Activated CD4-positive, alpha-beta T cell treated with anti-CD3 and anti-CD28 coated beads for 1 hour (primary cell): ENCODE data around the gene RRP12.
"Not testable (repeated sequence)": the region's sequence is repeated elsewhere in the genome, so short reads cannot be mapped to it uniquely, and the experiment has no call there.

Experiments used
- DNase-seq: peaks from one replicate; pipeline ENCODE4 v3.0.0-alpha.2; 2020

The RRP12 gene

DNA sequence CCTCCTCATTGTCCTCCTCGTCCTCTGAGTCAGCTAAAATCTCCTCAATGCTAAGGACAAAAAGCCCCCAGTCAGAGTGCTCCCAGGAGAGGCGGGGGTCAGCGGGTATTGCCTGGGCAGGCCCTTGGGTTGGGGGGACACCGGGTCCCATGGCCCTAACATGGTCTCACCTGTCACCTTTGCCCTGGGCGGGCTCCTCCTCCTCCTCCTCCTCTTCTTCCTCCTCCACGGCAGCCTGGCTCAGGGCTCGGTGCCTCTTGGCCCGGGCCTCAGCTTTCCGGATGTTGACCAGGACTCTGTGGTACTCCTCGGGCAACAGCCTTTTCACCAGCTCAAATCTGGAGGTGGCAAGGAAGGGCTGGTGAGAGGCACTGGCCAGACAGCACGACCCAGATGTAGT lies 34.6 kb downstream of the RRP12 start:
- DNase-seq: no peak

DNA sequence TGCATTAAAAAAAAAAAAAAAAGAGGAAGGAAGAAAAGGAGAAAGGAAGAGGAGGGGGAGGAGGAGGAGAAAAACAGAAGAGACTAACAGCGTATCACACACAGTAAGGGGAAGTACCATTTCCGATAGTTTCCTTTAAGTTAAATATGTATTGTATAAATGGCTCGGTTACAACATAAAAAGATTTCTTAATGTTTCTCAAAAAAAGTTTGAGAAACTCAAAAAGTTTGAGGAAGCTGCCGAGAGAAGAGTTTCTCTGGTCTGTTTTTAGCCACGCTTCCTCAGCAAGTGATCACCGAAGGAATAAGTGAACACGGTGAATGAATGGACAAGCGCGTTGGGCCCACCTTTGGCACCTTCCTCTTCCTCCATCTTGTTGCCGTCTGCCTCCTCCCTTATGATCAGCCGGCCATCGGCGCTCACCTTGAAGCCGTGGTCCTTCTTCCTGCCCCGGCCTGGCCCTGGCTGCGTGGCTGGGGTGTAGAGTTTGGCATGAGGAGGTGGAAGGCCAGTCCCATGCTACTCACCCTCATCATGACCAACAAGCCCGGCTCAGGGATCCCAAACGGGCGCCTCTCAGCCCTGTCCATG lies 35.3 kb downstream of the RRP12 start:
- no peak for DNase-seq

DNA sequence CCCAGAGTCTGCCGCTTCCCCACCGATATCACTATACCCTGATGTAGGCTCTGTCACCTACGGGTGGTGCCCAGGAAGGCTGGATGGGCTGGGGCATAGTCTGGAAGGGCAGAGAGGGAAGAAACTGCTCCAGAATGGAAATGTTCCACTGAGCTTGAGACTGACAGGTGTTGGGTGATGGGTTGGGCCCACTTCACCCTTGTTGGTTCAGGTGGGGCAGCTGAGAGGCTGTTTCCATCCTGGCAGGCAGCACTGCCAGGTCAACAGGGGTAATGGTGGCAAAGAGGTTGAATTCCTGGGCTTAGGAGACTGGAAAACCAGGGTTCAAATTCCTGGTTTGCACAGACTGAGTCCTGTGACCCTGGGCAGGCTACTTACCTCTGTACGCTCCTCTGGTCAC lies 38.1 kb downstream of the RRP12 start:
- DNase-seq: no peak

DNA sequence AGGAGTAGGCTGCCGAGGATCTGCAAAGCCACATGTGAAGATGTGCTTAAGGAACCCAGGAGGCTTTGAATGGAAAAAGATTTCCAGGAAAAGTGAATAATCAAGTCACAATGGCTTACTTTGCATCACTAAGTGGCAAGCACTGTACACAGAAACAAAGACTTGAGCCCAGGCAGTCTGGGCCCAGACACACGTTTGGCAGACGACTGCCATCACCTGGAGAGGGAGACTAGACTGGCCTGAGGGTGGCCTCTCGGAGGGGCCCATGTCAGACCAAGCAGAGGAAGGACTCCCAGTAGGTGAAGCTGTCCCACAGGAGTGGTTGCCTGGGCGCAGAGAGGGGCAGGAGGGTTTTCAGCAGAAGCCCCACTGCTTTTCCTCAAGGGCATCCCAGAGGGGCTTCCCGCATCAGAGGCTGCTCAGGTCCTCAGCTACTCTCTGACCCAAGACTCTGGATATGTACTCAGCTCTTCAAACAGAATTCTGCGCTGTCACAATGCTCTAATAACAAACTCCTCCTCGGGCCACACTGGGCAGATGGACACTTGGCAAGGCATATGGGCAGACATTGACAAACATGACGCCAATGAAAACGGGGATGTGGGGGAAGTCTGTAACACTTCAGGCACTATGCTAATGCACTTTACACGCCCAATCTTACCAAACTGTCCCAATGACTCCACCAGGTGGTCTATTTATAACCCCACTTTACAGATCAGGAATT lies 38.7 kb downstream of the RRP12 start:
- no peak for DNase-seq

DNA sequence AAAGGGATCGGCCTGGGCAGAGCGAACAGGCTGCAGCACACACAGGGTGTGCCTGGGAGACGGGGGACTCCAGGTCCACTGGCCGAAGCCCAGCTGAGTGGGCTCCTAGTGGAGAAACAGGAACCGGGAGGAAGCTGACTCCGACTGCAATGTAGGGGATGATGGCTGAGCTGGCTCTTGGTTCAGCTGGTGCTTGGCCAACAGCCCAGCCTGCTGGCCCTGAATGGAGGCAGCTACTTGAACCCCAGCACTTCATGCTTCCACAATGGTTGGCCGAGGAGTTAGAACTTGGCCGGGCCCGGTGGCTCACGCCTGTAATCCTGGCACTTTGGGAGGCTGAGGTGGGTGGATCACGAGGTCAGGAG lies 39.6 kb downstream of the RRP12 start:
- DNase-seq: no peak

DNA sequence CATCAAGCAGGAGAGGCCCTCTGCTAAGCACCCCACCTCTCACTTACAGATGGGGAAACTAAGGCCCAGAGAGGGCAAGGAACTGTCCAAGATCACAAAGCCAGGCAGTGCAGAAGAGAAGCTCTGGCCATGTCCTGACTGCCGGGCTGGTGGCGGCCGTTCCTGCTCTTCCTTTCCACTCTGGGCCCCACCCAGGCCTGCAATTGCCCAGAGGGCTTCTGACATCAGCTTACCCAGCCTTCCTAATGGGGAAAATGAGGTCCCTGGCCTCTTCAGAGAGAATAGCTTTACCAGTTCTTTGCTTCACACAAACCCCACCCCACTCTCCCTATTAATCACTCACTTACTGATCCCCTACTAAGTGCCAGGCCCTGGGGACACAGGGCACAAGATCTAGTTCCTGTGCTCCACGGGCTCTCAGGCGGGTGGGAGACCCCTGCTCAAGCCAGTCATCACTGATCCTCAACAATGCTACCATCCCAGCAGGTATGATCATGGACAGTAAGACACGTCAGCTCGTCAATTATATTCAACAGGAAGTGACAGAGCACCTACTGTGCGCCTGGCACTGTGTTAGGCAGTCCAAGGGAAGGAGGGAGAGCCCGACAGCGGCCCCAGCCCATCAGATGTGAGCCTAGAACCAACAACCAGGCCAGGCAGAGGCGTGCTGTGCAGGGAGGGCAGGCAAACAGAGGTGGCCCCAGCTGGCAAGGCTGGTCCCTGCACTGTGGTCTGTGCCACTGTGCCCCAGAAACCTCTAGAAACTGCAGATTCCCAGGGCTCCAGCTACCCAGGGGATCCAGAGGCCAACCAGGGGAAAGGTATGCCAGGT lies 40.2 kb downstream of the RRP12 start:
- no peak for DNase-seq

DNA sequence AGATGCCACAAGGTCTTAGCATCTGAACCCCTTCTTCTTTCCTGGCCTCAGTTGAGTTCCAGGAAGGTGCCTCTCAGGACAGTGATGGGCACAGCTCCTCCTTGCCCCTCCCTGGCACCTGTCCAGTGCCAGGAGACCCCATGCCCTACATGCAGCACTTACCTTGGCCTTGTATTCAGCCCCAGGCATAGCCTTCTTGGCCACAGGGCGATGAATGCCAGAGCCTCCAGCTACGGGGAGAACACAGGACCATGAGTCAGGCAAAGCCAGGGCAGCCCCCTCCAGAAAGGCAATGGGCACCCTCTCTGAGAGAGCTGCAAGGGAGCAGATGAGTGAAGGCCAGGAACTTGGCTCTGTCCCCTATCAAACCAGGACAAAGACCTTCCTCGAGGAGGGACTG lies 42.4 kb downstream of the RRP12 start:
- DNase-seq: no peak

DNA sequence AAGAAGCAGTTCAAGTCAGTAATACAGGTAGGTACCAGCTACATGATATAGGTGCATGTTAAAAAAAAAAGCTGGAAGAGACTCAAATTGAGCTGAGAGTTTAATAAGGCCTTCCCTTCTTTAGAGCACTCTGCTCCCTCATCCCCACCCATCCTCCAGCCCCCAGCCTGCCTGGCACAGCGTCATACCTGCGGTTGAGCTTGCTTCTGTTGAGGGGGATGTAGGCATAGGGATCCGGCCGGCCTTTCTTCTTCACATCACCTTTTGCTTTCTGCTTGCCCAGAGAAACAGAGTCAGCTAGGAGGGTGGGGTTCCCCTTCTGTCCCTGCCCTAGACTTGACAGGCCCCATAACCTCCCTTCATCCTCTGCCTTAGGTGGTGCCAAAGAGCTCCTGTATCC lies 42.8 kb downstream of the RRP12 start:
- no peak for DNase-seq

DNA sequence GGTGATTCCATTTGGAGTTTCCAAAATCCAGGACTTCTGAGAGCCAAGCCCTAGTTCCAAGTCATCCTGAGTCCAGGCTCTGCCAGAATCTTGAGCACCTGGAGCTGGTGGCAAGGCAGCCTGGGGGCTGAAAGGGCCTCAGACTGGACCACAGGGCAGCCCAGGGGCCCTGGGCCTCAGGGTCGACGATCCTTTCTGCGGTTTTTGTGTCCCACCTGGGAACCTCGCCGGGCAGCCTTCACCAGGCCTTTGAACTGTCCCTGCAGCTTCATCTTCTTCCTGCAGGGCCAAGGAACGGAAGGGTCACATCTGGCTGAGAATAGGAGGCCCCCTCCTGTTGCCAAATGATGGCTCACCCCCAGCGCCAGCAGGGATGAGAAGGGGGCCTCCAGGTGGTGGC lies 44.2 kb downstream of the RRP12 start:
- no peak for DNase-seq

DNA sequence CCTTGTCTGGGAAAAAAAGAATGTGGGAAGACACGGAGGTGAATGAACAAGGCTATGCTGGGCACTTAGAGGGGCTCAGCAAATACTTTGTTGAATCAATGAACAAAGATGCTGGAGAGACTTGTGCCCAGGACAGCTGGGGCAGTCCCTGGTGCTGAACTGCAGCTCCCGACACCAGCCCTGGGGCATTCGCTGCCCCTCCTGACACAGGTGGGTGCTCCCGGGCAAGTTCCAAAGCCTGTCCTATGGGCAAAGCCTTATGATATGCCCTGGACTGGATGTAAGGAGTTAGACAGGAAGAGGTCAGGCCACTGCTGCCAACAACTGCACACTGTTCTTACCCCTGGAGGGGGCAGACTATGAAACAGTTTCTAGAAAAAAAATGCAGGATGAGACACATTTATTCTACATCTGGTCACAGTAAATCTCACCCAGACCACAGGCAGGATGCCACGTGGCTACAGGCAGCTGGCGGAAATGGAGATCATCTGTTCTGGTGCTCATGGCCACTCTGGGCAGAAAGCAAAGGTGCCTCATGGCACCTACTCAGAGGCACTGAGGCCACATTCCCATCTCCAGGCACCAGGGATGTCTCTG lies 44.7 kb downstream of the RRP12 start:
- DNase-seq: no peak

DNA sequence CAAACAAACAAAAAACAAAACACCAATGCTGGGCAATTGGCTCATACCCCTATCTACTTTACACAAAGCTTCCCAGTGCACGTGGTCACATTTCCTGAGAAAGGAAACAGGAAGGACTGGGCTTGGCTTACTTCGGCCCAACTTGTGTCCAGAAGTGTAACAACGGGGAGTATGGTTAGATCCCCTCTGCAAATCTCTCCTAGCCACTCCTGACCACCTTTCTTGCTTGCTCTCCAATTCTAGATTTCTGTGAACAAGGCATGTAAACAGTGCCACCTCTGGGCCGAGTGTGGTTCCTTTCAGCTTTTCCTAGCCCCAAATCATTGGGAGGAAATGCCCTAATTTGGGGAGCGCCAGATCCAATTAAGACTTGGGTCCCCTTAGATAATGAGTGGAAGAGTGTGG lies 45.6 kb downstream of the RRP12 start:
- no peak for DNase-seq

DNA sequence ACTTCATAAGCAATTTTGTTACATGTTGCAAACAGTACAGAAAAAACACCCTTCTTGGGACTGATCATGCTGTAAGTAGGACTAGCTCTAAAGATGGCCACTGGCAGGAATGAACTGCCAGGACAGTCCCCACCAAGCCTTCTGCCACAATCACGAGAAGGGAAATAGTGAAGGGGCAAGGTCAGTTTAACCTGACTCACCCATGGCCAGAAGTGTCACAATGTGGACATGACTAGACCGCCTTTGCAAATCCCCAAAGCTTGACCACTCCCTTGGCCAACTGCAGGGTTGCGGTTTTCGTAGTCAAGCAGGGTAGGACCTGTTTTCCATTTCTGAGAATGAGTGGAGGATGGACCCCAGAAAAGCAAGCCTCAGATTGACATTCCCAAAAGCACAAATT lies 47.2 kb downstream of the RRP12 start:
- DNase-seq: no peak

DNA sequence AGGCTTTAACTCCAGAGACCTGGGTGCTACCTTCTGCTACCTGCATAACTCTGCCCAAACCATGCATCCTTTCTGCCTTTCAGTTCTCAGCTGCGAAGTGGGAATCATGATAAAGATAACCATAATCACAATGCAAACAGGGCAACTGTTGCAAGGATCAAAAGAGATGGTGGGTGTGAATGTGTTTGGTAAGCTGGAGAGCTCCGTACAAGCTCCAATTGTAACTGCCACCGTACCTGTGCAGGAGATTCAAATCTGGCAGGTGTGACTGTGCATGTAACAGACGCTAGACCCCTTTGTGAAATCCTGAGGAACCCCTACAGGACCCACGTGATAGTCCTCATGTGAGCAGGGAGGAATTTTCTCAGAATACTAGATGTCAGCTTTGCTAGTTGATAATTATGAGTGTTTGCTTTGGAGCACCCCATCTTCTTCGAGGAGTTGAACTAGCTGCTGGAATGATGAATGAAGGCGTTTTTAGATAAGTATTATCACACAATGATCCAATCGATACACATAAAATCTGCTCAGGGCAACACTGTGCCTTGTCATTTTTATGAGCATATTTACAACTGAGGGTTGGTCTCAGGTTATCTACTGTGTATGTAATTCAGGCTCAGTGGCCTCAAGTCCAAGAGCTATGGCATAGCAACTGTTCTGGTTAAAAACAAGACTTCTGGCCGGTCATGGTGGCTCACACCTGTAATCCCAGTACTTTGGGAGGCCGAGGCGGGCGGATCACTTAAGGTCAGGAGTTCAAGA lies 51.2 kb downstream of the RRP12 start:
- DNase-seq: no peak

DNA sequence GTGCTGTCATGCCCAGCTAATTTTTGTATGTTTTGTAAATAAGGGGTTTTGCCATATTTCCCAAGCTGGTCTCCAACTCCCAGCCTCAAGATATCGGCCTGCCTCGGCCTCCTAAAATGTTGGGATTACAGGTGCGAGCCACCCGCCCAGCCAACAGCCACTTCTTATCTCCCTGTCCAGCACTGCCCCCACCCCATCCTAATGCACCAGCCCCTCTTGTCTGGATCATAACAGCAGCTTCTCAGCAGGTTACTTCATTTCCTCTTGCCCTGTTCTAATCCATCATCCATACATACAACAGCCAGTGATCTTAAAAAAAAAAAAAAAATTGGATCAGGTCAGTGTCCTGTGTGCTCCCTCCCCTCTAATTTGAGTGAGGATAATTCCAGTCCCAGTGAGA lies 53.8 kb downstream of the RRP12 start:
- no peak for DNase-seq

DNA sequence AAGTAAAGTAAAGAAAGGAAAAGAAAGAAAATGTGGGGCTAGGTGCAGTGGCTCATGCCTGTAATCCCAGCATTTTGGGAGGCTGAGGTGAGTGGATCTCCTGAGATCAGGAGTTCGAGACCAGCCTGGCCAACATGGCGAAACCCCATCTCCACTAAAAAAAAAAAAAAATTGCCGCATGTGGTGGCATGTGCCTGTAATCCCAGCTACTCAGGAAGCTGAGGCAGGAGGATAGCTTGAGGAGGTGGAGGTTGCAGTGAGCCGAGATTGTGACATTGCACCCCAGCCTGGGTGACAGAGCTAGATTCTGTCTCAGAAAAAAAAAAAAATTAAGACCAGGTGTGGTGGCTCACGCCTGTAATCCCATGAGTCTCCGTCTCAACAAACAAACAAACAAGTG lies 57.5 kb downstream of the RRP12 start:
- DNase-seq: not testable (repeated sequence)

DNA sequence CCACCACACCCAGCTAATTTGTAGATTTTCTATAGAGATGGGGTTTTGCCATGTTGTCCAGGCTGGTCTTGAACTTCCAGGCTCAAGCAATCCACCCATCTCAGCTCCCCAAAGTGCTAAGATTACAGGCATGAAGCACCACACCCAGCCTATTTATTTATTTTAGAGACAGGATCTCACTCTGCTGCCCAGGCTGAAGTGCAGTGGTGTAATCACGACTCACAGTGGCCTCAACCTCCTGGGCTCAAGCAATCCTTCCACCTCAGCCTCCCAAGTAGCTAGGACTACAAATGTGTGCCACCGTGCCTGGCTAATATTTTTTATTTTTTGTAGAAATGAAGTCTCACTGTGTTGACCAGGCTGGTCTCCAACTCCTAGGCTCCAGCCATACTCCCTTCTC lies 59.7 kb downstream of the RRP12 start:
- DNase-seq: no peak

DNA sequence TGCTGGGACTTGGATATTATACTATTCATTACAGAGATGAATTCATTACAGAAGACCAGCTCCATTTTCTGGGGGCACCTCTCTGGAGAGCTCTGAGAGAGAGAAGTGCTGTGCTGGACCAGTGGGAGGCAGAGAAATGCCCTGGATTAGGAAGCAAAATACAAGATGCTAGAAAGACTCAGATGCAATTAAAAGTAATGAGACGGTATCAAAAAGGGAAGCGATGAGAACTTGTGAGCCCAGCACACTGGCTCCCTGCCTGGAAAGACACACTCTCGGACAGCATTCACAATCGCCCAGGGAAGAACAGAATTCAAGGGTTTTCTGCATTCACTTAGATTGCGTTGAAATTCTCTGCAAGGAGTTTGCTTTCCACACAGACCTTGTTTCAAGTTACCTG lies 63.1 kb downstream of the RRP12 start:
- no peak for DNase-seq

DNA sequence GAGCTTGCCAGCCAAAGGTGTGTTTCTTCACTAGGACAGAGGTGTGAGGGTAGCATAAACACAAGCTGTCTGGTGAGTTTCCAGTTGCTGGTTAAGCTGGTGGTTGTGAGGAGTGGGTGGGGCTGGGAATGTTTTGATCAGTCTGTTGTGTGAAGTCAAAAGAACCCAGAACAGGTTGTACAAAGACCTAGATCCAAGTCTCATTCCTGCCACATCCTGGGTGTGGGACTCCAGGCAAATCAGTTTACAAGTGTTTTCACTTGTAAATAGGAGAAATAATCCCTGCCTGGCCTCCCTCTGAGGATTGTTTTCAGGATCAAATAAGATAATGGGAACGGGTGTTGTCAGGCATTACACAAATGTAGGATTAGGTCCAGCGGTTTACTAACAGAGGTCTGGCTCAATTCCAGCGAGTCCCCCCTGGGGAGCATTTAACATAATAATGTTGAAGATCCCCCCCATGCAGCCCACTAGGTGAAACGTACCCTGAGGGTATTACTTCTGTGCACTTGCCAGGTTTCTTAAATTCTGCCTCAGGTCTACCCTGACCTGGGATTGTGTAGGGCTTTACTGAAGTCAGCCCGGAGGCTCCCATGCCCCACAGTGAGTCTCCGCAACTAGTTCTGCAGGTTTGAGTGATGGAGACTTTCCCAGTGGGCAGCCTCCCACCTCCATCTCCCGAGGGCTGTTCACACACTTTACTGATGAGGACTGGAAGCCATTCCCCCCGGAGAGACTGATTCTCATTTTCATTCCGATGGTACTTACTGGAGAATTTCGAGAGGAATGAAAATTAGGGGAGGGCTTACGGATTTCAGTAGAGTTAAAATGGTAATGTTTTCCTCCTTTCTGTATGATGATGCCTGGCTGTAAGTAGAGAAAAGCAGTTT lies 64.0 kb downstream of the RRP12 start:
- DNase-seq: no peak

DNA sequence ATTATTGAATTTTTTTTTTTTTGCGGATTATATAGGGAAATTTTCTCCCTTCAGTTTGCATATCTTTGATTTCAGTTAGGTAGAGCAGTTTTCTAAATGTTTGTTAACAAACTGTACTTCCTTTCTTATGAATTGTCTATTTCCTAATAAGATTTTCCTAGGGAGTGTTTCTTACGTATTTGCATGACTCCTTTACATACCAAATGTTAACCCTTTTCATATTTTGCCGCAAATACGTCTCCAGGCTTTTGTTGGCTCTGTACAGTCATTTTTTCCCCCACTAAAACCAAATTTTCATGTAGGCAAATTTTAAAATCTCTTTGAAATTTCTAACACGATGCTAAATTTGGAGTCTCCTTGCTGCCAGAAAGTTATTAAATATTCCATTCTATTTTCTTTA lies 64.7 kb downstream of the RRP12 start:
- DNase-seq: no peak

DNA sequence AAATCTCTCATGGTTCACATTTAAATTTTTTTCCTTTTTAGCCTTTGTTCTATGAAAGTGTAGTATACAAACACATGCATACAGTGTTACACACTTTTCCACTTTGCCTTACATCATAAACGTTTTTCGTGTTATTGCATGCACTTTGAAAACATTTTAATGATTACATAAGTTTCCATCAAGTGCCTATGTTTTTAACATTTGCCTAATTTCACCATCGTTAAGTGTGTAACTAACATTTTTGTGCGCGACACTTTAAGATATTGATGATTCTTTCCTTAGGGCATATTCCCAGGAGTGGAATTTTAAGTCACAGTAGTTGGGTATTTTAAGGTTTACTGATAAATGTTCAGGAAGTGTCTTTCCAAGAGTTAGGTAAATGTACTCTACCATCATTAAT lies 65.1 kb downstream of the RRP12 start:
- no peak for DNase-seq

DNA sequence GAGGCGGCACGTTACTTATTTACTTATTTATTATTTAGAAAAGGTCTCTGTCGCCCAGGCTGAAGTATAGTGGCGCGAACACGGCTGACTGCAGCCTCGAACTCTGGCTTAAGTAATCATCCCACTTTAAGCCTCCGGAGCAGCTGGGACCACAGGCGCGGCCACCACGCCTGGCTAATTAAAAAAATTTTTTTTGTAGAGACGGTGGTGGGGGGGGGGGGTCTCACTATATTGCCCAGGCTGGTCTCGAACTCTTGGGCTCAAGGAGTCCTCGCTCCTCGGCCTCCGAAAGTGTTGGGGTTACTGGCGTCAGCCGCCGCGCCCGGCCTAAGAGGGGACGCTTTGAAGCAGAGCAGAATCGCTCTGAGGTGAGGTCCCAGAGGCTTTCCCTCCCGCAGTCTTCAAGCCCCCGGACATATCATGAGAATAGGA lies 65.9 kb downstream of the RRP12 start:
- DNase-seq: no peak
